WTC11 (cell line): Measurements from ENCODE around the gene BZW2. TPM values are rescaled to one million over a fixed set of nuclear protein-coding genes. Genes with fewer than 3 reads are reported as not detected.

Experiments used
- ATAC-seq: fragments of 200-7000 bp; cut with Tn5 transposase; 2 replicates; pipeline ENCODE4 v1.10.0; 2021; ENCODE audit warnings: mild to moderate bottlenecking, moderate library complexity
- CTCF ChIA-PET: fragments of 300-600 bp; sonication (Branson Sonifier 250); formaldehyde crosslinking; loops from one replicate; lab custom pipeline; 2021; ENCODE audit warnings: antibody characterized with exemption; lab: Charles Lee
- POLR2A ChIA-PET: fragments of 350-600 bp; sonication (Branson Sonifier 250); formaldehyde crosslinking; loops from one replicate; lab custom pipeline; 2021; ENCODE audit warnings: antibody characterized with exemption; lab: Charles Lee
- DNase-seq: peaks from one replicate; pipeline ENCODE4 v3.0.0; 2021; ENCODE audit warnings: low spot score
- H3K27ac Mint-ChIP-seq: 2 replicates; pipeline ENCODE4 v1.8.0; 2021; ENCODE audit warnings: mixed read lengths
- H3K27me3 Mint-ChIP-seq: 2 replicates; pipeline ENCODE4 v1.8.0; 2021; ENCODE audit warnings: low read depth, mild to moderate bottlenecking, moderate library complexity, mixed read lengths
- H3K36me3 Mint-ChIP-seq: 2 replicates; pipeline ENCODE4 v1.8.0; 2021; ENCODE audit warnings: mixed read lengths
- H3K4me1 Mint-ChIP-seq: 2 replicates; pipeline ENCODE4 v1.8.0; 2022; ENCODE audit warnings: mixed read lengths
- H3K4me3 Mint-ChIP-seq: 2 replicates; pipeline ENCODE4 v1.8.0; 2021; ENCODE audit warnings: mild to moderate bottlenecking, moderate library complexity, mixed read lengths
- H3K9me3 Mint-ChIP-seq: 2 replicates; pipeline ENCODE4 v1.8.0; 2021; ENCODE audit warnings: mixed read lengths
- CBFB ChIP-seq: sonication (generic); formaldehyde crosslinking; IDR thresholded peaks from 2 replicates; pipeline ENCODE4 v1.8.1; 2022; ENCODE audit warnings: mild to moderate bottlenecking, low read depth, missing genetic modification reagents
- CREB1 ChIP-seq: sonication (generic); formaldehyde crosslinking; IDR thresholded peaks from 2 replicates; pipeline ENCODE4 v1.8.0; 2023; ENCODE audit warnings: mild to moderate bottlenecking, missing genetic modification reagents
- GABPB1 ChIP-seq: sonication (generic); formaldehyde crosslinking; IDR thresholded peaks from 2 replicates; pipeline ENCODE4 v1.8.1; 2023; ENCODE audit warnings: mild to moderate bottlenecking, missing genetic modification reagents
- GTF2I ChIP-seq: fragments of 250-450 bp; sonication (Bioruptor Pico); conservative IDR thresholded peaks from 2 replicates; pipeline ENCODE4 v1.4.0; 2021; ENCODE audit warnings: mild to moderate bottlenecking
- IRF1 ChIP-seq: sonication (generic); formaldehyde crosslinking; IDR thresholded peaks from 2 replicates; pipeline ENCODE4 v1.8.0; 2023; ENCODE audit warnings: missing genetic modification reagents
- JAZF1 ChIP-seq: fragments of 250-450 bp; sonication (Bioruptor Pico); IDR thresholded peaks from 2 replicates; pipeline ENCODE4 v1.9.0; 2021; ENCODE audit warnings: moderate library complexity, mild to moderate bottlenecking, inconsistent platforms
- MXD4 ChIP-seq: fragments of 250-450 bp; sonication (Bioruptor Pico); IDR thresholded peaks from 2 replicates; pipeline ENCODE4 v1.8.0; 2021; ENCODE audit warnings: mild to moderate bottlenecking, moderate library complexity, borderline replicate concordance
- NFATC4 ChIP-seq: fragments of 250-450 bp; sonication (Bioruptor Pico); IDR thresholded peaks from 2 replicates; pipeline ENCODE4 v1.9.0; 2021; ENCODE audit warnings: mild to moderate bottlenecking
- NFE2L1 ChIP-seq: sonication (generic); formaldehyde crosslinking; IDR thresholded peaks from 2 replicates; pipeline ENCODE4 v1.8.1; 2023; ENCODE audit warnings: missing genetic modification reagents
- NR1H2 ChIP-seq: sonication (generic); formaldehyde crosslinking; IDR thresholded peaks from 2 replicates; pipeline ENCODE4 v1.9.0; 2021; ENCODE audit warnings: mild to moderate bottlenecking, moderate library complexity, missing genetic modification reagents
- NR3C1 ChIP-seq: sonication (generic); formaldehyde crosslinking; conservative IDR thresholded peaks from 2 replicates; pipeline ENCODE4 v1.8.1; 2023; ENCODE audit warnings: low read depth, mild to moderate bottlenecking, missing genetic modification reagents
- OVOL2 ChIP-seq: fragments of 250-450 bp; sonication (Bioruptor Pico); IDR thresholded peaks from 2 replicates; pipeline ENCODE4 v1.9.0; 2021; ENCODE audit warnings: mild to moderate bottlenecking, borderline replicate concordance
- PRRX2 ChIP-seq: fragments of 250-450 bp; sonication (Bioruptor Pico); IDR thresholded peaks from 2 replicates; pipeline ENCODE4 v1.8.0; 2021; ENCODE audit warnings: mild to moderate bottlenecking
- RORB ChIP-seq: fragments of 250-450 bp; sonication (Bioruptor Pico); IDR thresholded peaks from 2 replicates; pipeline ENCODE4 v1.9.0; 2021; ENCODE audit warnings: mild to moderate bottlenecking
- SMAD4 ChIP-seq: sonication (generic); formaldehyde crosslinking; IDR thresholded peaks from 2 replicates; pipeline ENCODE4 v1.8.0; 2022; ENCODE audit warnings: mild to moderate bottlenecking, missing genetic modification reagents
- SP1 ChIP-seq: sonication (generic); formaldehyde crosslinking; conservative IDR thresholded peaks from 2 replicates; pipeline ENCODE4 v1.8.1; 2022; ENCODE audit warnings: missing genetic modification reagents
- TCF7 ChIP-seq: sonication (generic); formaldehyde crosslinking; IDR thresholded peaks from 2 replicates; pipeline ENCODE4 v1.8.0; 2022; ENCODE audit warnings: mild to moderate bottlenecking, low read depth, missing genetic modification reagents, moderate library complexity
- TEAD1 ChIP-seq: sonication (generic); formaldehyde crosslinking; IDR thresholded peaks from 2 replicates; pipeline ENCODE4 v1.8.0; 2022; ENCODE audit warnings: mild to moderate bottlenecking, missing genetic modification reagents
- USF1 ChIP-seq: sonication (generic); formaldehyde crosslinking; IDR thresholded peaks from 2 replicates; pipeline ENCODE4 v1.8.0; 2022; ENCODE audit warnings: mild to moderate bottlenecking, missing genetic modification reagents
- ZNF138 ChIP-seq: sonication (generic); formaldehyde crosslinking; conservative IDR thresholded peaks from 2 replicates; pipeline ENCODE4 v1.8.1; 2022; ENCODE audit warnings: mild to moderate bottlenecking, moderate library complexity, missing genetic modification reagents
- ZNF219 ChIP-seq: sonication (generic); formaldehyde crosslinking; IDR thresholded peaks from 2 replicates; pipeline ENCODE4 v1.8.0; 2023; ENCODE audit warnings: missing genetic modification reagents, mild to moderate bottlenecking, borderline replicate concordance
- ZNF317 ChIP-seq: sonication (generic); formaldehyde crosslinking; IDR thresholded peaks from 2 replicates; pipeline ENCODE4 v1.8.1; 2023; ENCODE audit warnings: low read depth, mild to moderate bottlenecking, moderate library complexity, missing genetic modification reagents, borderline replicate concordance
- ZNF423 ChIP-seq: fragments of 250-450 bp; sonication (Bioruptor Pico); IDR thresholded peaks from 2 replicates; pipeline ENCODE4 v2.1.2; 2022; ENCODE audit warnings: mild to moderate bottlenecking, moderate library complexity
- total RNA-seq: library from RNA; stranded (reverse); gene quantifications from 3 replicates; pipeline ENCODE4 v1.2.3, GENCODE V29; 2021
- TF ChIP-seq, protein P1 (sequence below): sonication (generic); formaldehyde crosslinking; conservative IDR thresholded peaks from 2 replicates; pipeline ENCODE4 v1.8.1; 2022; ENCODE audit warnings: mild to moderate bottlenecking, missing genetic modification reagents
- TF ChIP-seq, protein P2 (sequence below): sonication (generic); formaldehyde crosslinking; IDR thresholded peaks from 2 replicates; pipeline ENCODE4 v1.8.0; 2022; ENCODE audit warnings: missing genetic modification reagents
- TF ChIP-seq, protein P3 (sequence below): sonication (generic); formaldehyde crosslinking; IDR thresholded peaks from 2 replicates; pipeline ENCODE4 v1.8.0; 2022; ENCODE audit warnings: mild to moderate bottlenecking, missing genetic modification reagents

Gene BZW2
- total RNA-seq, 1 experiment from 2014 or later = 105 TPM

DNA sequence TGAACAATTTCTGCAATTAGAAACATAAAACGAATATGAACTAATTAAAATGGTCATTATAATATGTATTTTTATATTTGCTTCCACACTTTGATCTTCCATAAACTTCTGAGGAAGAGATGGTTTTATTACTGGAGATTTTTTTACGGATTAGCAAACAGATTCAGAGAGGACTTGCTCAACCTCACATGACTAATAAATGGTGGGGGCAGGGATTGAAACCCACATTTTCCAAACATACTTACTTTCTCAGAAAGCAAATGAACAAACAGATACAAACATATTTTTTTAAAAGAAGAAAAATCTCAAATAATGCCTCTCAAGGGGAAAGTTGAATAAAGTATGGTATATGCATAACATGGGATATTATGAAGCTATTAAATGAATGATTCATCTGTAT is 18.7 kb upstream of the BZW2 start:
- peaks cover 5% of the 10 kb centered on the region for H3K4me1 Mint-ChIP-seq
- no peak overlapping the region for H3K4me3 Mint-ChIP-seq
- POLR2A ChIA-PET = no interaction called here
- H3K27me3 Mint-ChIP-seq = no peaks in the 10 kb centered on the region
- no peak for ATAC-seq
- CTCF ChIA-PET = no interaction called here
- no peaks in the 10 kb centered on the region for H3K9me3 Mint-ChIP-seq
- no peak overlapping the region for H3K27ac Mint-ChIP-seq
- TF ChIP-seq SMAD4 (no peak), ZNF423 (CRISPR knock-in tag) (no peak), IRF1 (no peak), MXD4 (CRISPR knock-in tag) (no peak), ZNF219 (CRISPR knock-in tag) (no peak), OVOL2 (no peak), PRRX2 (CRISPR knock-in tag) (no peak), GTF2I (no peak), NFATC4 (CRISPR knock-in tag) (no peak), RORB (no peak), NR1H2 (no peak)
- TF ChIP-seq, protein P1, sequence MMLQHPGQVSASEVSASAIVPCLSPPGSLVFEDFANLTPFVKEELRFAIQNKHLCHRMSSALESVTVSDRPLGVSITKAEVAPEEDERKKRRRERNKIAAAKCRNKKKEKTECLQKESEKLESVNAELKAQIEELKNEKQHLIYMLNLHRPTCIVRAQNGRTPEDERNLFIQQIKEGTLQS (CRISPR knock-in tag) = no peak
- TF ChIP-seq, protein P2, sequence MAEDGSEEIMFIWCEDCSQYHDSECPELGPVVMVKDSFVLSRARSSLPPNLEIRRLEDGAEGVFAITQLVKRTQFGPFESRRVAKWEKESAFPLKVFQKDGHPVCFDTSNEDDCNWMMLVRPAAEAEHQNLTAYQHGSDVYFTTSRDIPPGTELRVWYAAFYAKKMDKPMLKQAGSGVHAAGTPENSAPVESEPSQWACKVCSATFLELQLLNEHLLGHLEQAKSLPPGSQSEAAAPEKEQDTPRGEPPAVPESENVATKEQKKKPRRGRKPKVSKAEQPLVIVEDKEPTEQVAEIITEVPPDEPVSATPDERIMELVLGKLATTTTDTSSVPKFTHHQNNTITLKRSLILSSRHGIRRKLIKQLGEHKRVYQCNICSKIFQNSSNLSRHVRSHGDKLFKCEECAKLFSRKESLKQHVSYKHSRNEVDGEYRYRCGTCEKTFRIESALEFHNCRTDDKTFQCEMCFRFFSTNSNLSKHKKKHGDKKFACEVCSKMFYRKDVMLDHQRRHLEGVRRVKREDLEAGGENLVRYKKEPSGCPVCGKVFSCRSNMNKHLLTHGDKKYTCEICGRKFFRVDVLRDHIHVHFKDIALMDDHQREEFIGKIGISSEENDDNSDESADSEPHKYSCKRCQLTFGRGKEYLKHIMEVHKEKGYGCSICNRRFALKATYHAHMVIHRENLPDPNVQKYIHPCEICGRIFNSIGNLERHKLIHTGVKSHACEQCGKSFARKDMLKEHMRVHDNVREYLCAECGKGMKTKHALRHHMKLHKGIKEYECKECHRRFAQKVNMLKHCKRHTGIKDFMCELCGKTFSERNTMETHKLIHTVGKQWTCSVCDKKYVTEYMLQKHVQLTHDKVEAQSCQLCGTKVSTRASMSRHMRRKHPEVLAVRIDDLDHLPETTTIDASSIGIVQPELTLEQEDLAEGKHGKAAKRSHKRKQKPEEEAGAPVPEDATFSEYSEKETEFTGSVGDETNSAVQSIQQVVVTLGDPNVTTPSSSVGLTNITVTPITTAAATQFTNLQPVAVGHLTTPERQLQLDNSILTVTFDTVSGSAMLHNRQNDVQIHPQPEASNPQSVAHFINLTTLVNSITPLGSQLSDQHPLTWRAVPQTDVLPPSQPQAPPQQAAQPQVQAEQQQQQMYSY (CRISPR knock-in tag) = no peak
- peaks cover 6% of the 10 kb centered on the region for H3K36me3 Mint-ChIP-seq
- no peak for DNase-seq

GRCh38 chr7:16630654-16631053 is 15.3 kb upstream of the BZW2 start:
- H3K4me1 Mint-ChIP-seq = peaks cover 5% of the 10 kb centered on the region
- ChIA-PET CTCF (no interaction called here), POLR2A (no interaction called here)
- TF ChIP-seq, protein P2 (CRISPR knock-in tag) = no peak
- TF ChIP-seq TEAD1 (no peak), SP1 (CRISPR knock-in tag) (no peak), TCF7 (CRISPR knock-in tag) (no peak), NR3C1 (no peak), JAZF1 (CRISPR knock-in tag) (no peak), USF1 (CRISPR knock-in tag) (no peak), CREB1 (CRISPR knock-in tag) (no peak), NFE2L1 (CRISPR knock-in tag) (no peak), ZNF317 (CRISPR knock-in tag) (no peak), GABPB1 (CRISPR knock-in tag) (no peak), CBFB (no peak), ZNF138 (CRISPR knock-in tag) (no peak)
- TF ChIP-seq, protein P3, sequence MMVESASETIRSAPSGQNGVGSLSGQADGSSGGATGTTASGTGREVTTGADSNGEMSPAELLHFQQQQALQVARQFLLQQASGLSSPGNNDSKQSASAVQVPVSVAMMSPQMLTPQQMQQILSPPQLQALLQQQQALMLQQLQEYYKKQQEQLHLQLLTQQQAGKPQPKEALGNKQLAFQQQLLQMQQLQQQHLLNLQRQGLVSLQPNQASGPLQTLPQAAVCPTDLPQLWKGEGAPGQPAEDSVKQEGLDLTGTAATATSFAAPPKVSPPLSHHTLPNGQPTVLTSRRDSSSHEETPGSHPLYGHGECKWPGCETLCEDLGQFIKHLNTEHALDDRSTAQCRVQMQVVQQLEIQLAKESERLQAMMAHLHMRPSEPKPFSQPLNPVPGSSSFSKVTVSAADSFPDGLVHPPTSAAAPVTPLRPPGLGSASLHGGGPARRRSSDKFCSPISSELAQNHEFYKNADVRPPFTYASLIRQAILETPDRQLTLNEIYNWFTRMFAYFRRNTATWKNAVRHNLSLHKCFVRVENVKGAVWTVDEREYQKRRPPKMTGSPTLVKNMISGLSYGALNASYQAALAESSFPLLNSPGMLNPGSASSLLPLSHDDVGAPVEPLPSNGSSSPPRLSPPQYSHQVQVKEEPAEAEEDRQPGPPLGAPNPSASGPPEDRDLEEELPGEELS = no peak
- TF ChIP-seq, all 79 proteins: peak for 0
- DNase-seq (no peak), ATAC-seq (peak; percentile 86)
- H3K9me3 Mint-ChIP-seq = no peaks in the 10 kb centered on the region
- H3K27me3 Mint-ChIP-seq = no peaks in the 10 kb centered on the region
- H3K4me3 Mint-ChIP-seq = no peak overlapping the region
- peaks cover 4% of the 10 kb centered on the region; the same call in 1 of the 2 replicates for H3K36me3 Mint-ChIP-seq
- H3K27ac Mint-ChIP-seq = no peak overlapping the region; the same call in 1 of the 2 replicates
